HG03159 (cell line): ENCODE data around the gene PLA2G2D.

Source experiments
- ATAC-seq: cut with Tn5 transposase; IDR thresholded peaks from one replicate; pipeline ENCODE4 v1.9.1; 2021; ENCODE audit warnings: mild to moderate bottlenecking, moderate library complexity; ENCODE audit not compliant: unreplicated experiment

Gene PLA2G2D

GRCh38 chr1:20115479-20115878, 3.9 kb downstream of the PLA2G2D start:
- no peak for ATAC-seq

GRCh38 chr1:20114021-20114648, 5.2 kb downstream of the PLA2G2D start:
- ATAC-seq, result no peak

- no peak for ATAC-seq
Observed at GRCh38 chr1:20112279-20113000, 6.9 kb downstream of the PLA2G2D start.

GRCh38 chr1:20111452-20111851, 7.9 kb downstream of the PLA2G2D start:
- ATAC-seq, result no peak

GRCh38 chr1:20110679-20111078, 8.7 kb downstream of the PLA2G2D start:
- no peak for ATAC-seq

- no peak for ATAC-seq
Observed at GRCh38 chr1:20109223-20109856, 10.0 kb downstream of the PLA2G2D start.

- no peak for ATAC-seq
Observed at GRCh38 chr1:20108366-20109123, 10.8 kb downstream of the PLA2G2D start.

- no peak for ATAC-seq
Observed at GRCh38 chr1:20107796-20108195, 11.5 kb downstream of the PLA2G2D start.

GRCh38 chr1:20107351-20107750, 12.0 kb downstream of the PLA2G2D start:
- no peak for ATAC-seq

GRCh38 chr1:20105856-20106255, 13.5 kb downstream of the PLA2G2D start:
- ATAC-seq, result no peak

GRCh38 chr1:20102875-20103274, 16.5 kb downstream of the PLA2G2D start:
- ATAC-seq, result no peak

- no peak for ATAC-seq
Observed at GRCh38 chr1:20100632-20101355, 18.5 kb downstream of the PLA2G2D start.

- ATAC-seq, result no peak
Observed at GRCh38 chr1:20099533-20099932, 19.8 kb downstream of the PLA2G2D start.

GRCh38 chr1:20096840-20097447, 22.4 kb downstream of the PLA2G2D start:
- no peak for ATAC-seq

- ATAC-seq, result no peak
Observed at GRCh38 chr1:20095564-20096434, 23.5 kb downstream of the PLA2G2D start.

- ATAC-seq, result no peak
Observed at GRCh38 chr1:20093940-20094391, 25.4 kb downstream of the PLA2G2D start.

GRCh38 chr1:20093303-20093702, 26.0 kb downstream of the PLA2G2D start:
- no peak for ATAC-seq

- ATAC-seq, result no peak
Observed at GRCh38 chr1:20090641-20091040, 28.7 kb downstream of the PLA2G2D start.

- ATAC-seq, result no peak
Observed at GRCh38 chr1:20090119-20090518, 29.2 kb downstream of the PLA2G2D start.
